Effector memory CD4-positive, alpha-beta T cell (primary cell): Measurements from ENCODE around the gene CAMK4.
A peak's percentile ranks its signal among the peaks of the same experiment; 100 is the strongest.

Source experiments
- DNase-seq, 3 donors: peaks; one replicate each; pipeline ENCODE4 v3.0.0-alpha.2; 2020
- H3K27ac ChIP-seq: 2 replicates; pipeline ENCODE4 v1.7.0; 2013; ENCODE audit warnings: mild to moderate bottlenecking, low read length, moderate library complexity; ENCODE audit not compliant: insufficient read depth, poor library complexity, severe bottlenecking
- H3K27me3 ChIP-seq: replicated peaks from 2 replicates; pipeline ENCODE4 v1.7.0; 2013; ENCODE audit warnings: mild to moderate bottlenecking, low read length; ENCODE audit not compliant: insufficient read depth, control insufficient read depth, poor library complexity, severe bottlenecking
- H3K36me3 ChIP-seq: 2 replicates; pipeline ENCODE4 v1.7.0; 2013; ENCODE audit warnings: mild to moderate bottlenecking, low read length, moderate library complexity; ENCODE audit not compliant: control insufficient read depth, insufficient read depth
- H3K4me1 ChIP-seq: 2 replicates; pipeline ENCODE4 v1.7.0; 2013; ENCODE audit warnings: low read length, mild to moderate bottlenecking; ENCODE audit not compliant: control insufficient read depth, insufficient read depth, poor library complexity, severe bottlenecking
- H3K4me3 ChIP-seq: 2 replicates; pipeline ENCODE4 v1.7.0; 2013; ENCODE audit warnings: low read length, low read depth, mild to moderate bottlenecking; ENCODE audit not compliant: insufficient read depth, poor library complexity, severe bottlenecking
- H3K9me3 ChIP-seq: 2 replicates; pipeline ENCODE4 v1.7.0; 2013; ENCODE audit warnings: mild to moderate bottlenecking, low read length, moderate library complexity; ENCODE audit not compliant: control insufficient read depth

CAMK4 gene

DNA sequence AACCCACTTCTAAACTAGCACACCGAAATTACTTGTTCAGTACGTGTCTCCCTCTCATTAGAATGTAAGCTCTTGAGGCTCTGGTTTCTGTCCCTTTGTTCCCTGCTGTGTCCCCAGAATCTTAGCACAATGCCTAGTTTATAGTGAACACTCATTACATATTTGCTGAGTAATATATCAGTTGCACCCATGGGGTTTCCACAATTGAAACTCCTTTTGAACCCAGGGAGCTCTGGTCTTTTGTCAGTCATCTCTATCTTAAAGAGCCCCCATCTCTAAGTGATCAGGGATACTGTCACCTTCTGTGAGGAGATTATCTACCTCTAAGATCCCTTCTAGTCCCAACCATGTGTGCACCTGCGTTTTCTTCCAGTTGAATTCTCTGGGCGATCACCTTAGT lies 12.8 kb downstream of the CAMK4 start:
- Histone ChIP-seq H3K27ac (peak overlapping the region; percentile 64), H3K36me3 (peaks cover 2% of the 10 kb centered on the region), H3K9me3 (no peaks in the 10 kb centered on the region), H3K4me3 (peak overlapping the region; percentile 33), H3K27me3 (no peaks in the 10 kb centered on the region), H3K4me1 (peaks cover 67% of the 10 kb centered on the region)
- no peak for DNase-seq

DNA sequence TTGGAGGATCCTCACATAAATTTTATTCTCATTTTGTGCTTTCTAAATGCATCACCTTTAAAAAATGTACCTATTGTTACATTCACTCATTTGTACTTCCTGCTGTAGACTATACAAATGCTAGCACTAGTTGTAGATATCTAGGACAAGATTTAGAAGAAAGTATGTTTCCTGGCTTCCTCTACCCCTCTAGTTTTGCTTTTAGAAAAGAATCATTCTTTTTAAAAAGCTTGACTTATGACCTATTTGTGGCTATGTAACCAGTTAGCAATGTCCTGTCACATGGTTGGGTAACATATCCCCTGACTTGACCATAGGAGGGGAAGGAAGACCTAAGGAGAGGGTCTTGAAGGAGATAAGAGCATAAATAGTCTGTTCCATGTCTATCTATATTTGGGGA lies 13.3 kb downstream of the CAMK4 start:
- Histone ChIP-seq H3K4me1 (peaks cover 63% of the 10 kb centered on the region), H3K27ac (peak overlapping the region; percentile 64), H3K9me3 (no peaks in the 10 kb centered on the region), H3K36me3 (peaks cover 4% of the 10 kb centered on the region), H3K4me3 (peak overlapping the region; percentile 33), H3K27me3 (no peaks in the 10 kb centered on the region)
- DNase-seq: no peak

DNA sequence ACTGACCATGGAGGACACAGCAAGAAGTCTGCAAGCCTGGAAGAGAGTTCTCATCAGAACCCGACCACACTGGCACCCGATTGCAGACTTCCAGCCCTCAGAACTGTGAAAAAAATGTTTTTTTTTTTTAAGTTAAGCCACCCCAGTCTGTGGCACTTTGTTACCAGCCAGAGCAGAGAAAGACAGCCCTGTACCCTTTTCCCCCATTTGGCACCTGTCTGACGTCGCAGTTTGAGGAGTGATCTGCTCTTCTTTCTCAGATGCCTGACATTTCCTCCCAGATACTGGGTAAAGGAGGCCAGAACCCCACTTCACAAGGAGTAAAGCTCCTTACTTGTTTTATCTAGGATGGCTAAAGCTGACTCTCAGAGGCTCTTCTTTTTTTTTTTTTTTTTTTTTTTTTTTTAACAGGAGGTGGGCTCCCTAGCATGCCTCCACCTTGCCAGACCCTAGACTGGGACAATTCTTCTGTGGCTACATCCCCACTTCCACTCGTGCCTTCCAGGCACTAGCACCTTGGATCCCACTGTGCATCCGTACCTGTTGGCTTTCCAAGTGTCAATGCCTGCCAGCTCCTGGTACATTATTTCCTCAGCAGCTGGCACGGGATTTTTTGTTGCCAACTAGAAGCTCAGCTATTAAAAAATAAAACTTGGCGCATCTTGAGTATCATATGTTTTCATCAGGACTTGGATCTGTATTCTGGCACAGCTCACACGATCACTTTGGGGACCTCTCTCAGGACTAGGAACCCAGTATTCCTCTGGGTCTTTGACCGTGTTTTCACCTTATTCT lies 14.4 kb downstream of the CAMK4 start:
- H3K36me3 ChIP-seq: peaks cover 4% of the 10 kb centered on the region
- H3K27me3 ChIP-seq: no peaks in the 10 kb centered on the region
- H3K4me1 ChIP-seq: peaks cover 57% of the 10 kb centered on the region
- no peak overlapping the region for H3K4me3 ChIP-seq
- H3K27ac ChIP-seq: peak overlapping the region; percentile 64
- no peak for DNase-seq
- no peaks in the 10 kb centered on the region for H3K9me3 ChIP-seq

DNA sequence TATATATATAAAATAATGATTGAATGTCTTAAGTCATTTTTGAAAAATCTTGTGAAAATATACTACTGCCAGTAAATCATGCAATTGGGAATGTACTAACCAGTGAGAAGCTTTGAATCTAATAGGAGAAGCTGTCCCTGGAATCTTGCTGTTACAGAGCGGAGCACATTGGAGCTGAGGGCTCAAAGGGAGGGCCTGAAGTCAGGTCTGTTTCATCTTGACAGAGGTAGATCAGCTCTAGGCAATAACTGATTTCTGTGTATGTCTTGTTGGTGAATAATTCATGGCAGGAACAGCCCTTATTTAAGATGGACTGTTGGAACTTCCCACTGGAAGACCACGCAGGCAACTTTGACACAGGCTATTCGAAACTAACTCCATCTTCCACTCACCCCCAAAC lies 17.5 kb downstream of the CAMK4 start:
- H3K4me3 ChIP-seq: no peak overlapping the region
- DNase-seq: no peak
- H3K36me3 ChIP-seq: peaks cover 4% of the 10 kb centered on the region
- peaks cover 34% of the 10 kb centered on the region for H3K4me1 ChIP-seq
- H3K9me3 ChIP-seq: no peaks in the 10 kb centered on the region
- H3K27ac ChIP-seq: no peak overlapping the region
- no peaks in the 10 kb centered on the region for H3K27me3 ChIP-seq

DNA sequence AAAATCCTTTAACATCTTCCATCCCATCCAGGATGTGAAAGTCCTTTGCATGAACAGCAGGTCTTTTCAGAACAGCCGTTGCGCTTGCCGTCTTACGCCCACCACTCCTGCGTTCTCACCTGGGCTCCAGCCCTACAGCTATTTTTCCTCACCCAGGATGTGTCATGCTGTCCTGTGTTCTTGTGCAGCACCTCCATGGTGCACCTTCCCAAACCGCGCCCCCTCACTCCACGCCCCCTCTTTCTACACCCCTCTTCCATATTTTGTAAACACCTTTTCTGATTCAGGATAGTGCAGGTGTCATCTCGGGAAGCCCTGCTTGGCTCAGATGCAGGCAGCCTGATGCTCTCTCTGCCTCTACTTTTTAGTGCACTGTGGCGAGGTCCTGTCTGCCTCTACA lies 18.4 kb downstream of the CAMK4 start:
- Histone ChIP-seq H3K9me3 (no peaks in the 10 kb centered on the region), H3K27ac (no peak overlapping the region), H3K4me1 (peaks cover 25% of the 10 kb centered on the region), H3K27me3 (no peaks in the 10 kb centered on the region), H3K36me3 (peaks cover 4% of the 10 kb centered on the region), H3K4me3 (no peak overlapping the region)
- no peak for DNase-seq

DNA sequence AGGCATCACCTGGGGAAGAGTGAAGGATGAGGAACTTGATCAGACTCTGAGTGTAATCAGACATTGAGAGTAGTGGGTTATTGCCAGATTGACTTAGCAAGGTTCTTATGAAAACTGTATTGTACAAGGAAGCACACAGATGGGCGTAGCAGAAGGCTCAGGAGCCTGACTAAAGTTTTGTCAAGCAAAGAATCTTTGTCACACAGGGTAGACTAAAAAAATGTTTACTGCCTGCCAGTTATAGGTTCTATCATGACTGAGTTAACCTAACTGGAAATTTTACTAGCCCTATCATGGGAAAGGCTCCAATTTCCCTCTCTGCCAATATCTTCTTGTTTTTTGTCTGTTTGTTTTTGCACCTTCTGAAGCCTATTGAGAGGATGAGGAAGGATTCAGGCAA lies 19.1 kb downstream of the CAMK4 start:
- Histone ChIP-seq H3K27ac (no peak overlapping the region), H3K27me3 (no peaks in the 10 kb centered on the region), H3K4me1 (peaks cover 20% of the 10 kb centered on the region), H3K4me3 (no peak overlapping the region), H3K9me3 (no peaks in the 10 kb centered on the region), H3K36me3 (peaks cover 4% of the 10 kb centered on the region)
- DNase-seq: no peak

DNA sequence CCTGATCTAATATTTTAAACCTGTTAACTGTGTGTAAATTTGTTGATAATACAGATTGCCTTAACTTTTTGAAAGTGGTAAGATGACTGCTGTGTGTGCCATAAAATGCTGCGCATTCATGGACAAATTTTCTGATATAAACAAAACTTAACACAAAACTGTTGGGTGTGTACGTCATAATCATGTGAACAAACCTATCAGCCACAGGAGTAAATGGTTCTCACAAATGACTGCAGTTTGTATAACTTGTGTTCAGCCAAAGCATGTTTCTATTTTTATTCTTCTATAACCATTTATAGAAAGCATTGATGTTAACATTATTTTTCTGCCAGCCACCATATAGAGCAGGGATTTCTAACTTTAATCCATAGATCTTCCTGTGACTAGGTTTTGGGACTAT lies 21.5 kb downstream of the CAMK4 start:
- H3K4me3 ChIP-seq: no peak overlapping the region
- H3K27me3 ChIP-seq: no peaks in the 10 kb centered on the region
- peaks cover 4% of the 10 kb centered on the region for H3K36me3 ChIP-seq
- peaks cover 23% of the 10 kb centered on the region for H3K4me1 ChIP-seq
- no peak for DNase-seq
- no peaks in the 10 kb centered on the region for H3K9me3 ChIP-seq
- no peak overlapping the region for H3K27ac ChIP-seq

DNA sequence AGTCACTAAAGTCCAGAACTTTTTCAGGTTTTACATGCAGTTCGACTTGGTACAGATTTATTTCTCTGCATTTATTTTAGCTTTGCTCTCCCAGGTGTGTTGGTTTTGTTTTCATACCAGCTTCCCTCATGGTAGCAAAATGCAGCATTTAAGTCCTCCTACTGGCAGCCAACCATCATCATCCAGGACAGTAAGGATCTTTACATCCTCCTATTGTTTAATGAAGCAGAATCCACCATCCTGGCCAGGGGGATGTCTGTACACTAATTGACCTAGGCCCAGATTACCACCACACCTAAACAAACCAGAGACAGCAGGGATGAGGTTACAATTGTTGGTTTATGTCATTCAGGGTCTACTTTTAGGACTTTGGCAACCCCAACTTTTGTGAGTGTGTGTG lies 22.3 kb downstream of the CAMK4 start:
- DNase-seq: no peak
- Histone ChIP-seq H3K9me3 (no peaks in the 10 kb centered on the region), H3K4me3 (no peak overlapping the region), H3K36me3 (peaks cover 4% of the 10 kb centered on the region), H3K27me3 (no peaks in the 10 kb centered on the region), H3K27ac (no peak overlapping the region), H3K4me1 (peaks cover 23% of the 10 kb centered on the region)

DNA sequence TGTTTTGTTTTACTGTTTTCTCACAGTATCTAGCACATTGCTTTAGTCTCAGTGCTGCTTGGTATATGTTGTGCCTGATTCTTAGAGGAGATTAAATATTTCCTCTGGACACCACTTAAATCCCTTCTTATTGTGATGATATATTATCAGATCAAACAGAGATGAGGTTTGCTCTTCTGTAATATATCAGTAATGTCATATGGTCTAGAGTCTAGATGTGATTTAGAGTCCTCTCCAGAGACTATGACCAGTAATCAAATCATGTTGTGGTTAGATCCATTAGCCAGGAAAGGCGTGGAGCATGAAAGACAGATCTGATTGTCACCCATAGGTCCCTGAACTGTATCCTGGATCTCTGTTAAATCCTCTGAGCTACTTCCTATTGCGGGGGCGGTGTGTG lies 24.4 kb downstream of the CAMK4 start:
- H3K27ac ChIP-seq: no peak overlapping the region
- no peaks in the 10 kb centered on the region for H3K27me3 ChIP-seq
- no peaks in the 10 kb centered on the region for H3K9me3 ChIP-seq
- no peak overlapping the region for H3K4me3 ChIP-seq
- H3K4me1 ChIP-seq: peaks cover 29% of the 10 kb centered on the region
- H3K36me3 ChIP-seq: no peaks in the 10 kb centered on the region
- DNase-seq: no peak

DNA sequence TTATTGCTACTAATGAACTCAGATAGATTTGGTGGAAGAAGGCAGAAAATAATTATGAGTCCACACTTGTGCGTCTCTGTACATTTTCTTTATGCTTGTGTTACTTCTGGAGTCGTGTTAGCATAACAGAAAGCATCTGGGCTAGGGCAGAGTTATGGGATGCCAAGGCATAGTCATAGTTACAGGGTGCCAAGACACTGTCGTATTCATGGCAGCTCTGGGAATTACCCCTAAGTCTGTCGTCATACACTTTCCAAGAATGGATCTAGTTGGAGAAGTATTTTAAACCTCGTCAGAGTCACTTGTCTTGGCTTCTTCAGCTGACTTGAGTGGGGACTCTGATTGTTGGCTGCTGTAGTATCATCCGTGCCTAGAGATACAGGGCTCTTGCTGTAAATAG lies 27.7 kb downstream of the CAMK4 start:
- H3K4me3 ChIP-seq: no peak overlapping the region
- no peaks in the 10 kb centered on the region for H3K9me3 ChIP-seq
- no peaks in the 10 kb centered on the region for H3K36me3 ChIP-seq
- peak overlapping the region; percentile 25 for H3K27ac ChIP-seq
- no peaks in the 10 kb centered on the region for H3K27me3 ChIP-seq
- no peak for DNase-seq
- peaks cover 47% of the 10 kb centered on the region for H3K4me1 ChIP-seq
